ENCODE results near the gene SLC25A21. TPM values are rescaled to one million over a fixed set of nuclear protein-coding genes. Genes with fewer than 3 reads are reported as not detected.
"Not testable (repeated sequence)": the region's sequence is repeated elsewhere in the genome, so short reads cannot be mapped to it uniquely, and the experiment has no call there.

SLC25A21 gene
- total RNA-seq, 5 donors from 2014 or later (not counting 1 experiment from before 2014, with no cell fraction given), result not detected

DNA sequence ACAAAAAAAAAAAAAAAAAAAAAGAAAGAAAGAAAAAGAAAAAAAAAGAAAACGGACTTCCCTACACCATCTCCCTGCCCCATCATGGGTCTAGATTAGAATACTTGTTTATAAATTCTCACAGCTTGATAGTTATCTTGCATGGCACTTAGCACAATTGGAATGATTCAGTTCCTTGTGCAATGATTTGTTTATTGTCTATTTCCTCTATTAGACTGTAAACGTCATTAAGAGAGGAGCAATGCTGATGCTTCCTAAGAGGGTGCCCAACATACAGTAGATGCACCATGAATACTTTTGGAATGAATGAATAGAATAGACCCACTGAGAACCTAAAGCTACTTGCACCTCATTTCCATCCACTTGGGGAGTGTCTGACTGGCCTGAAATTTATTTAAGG lies 469.9 kb downstream of the SLC25A21 start:
- POLR2A ChIA-PET, result no interaction called here
- no peak overlapping the region for H3K4me3 Mint-ChIP-seq
- Histone ChIP-seq H3K27ac (ENCODE audit: low read length) (no peak overlapping the region), H3K27me3 (replicated peaks in 1 of 2; ENCODE audit: control insufficient read depth in 2 of 2, extremely low read depth in 1 of 2, insufficient read depth in 2 of 2, low read length in 1 of 2) (peaks cover 0 to 2% of the 10 kb centered on the region in 2 experiments), H3K4me1 (ENCODE audit: control insufficient read depth in 1 of 2, extremely low read depth in 1 of 2, insufficient read depth in 2 of 2, low read length in 2 of 2) (no peaks in the 10 kb centered on the region), H3K9me3 (no peaks in the 10 kb centered on the region), H3K36me3 (ENCODE audit: control insufficient read depth in 2 of 2, extremely low read depth in 1 of 2, insufficient read depth in 1 of 2, low read length in 1 of 2) (no peaks in the 10 kb centered on the region), H3K4me3 (ENCODE audit: control insufficient read depth in 1 of 2, extremely low read depth in 1 of 2, low read length in 1 of 2) (no peak overlapping the region)
- ATAC-seq (replicated peaks in 1 of 4) (no peak), DNase-seq (no peak)
- peaks cover 0 to 17% (median 7%) of the 10 kb centered on the region in 3 donors for H3K9me3 Mint-ChIP-seq
- no peak overlapping the region for H3K27ac Mint-ChIP-seq
- no CpG with 5 or more reads among the region's 2 CpGs for WGBS (ENCODE audit: insufficient coverage)
- peaks cover 5 to 6% of the 10 kb centered on the region in 2 donors for H3K27me3 Mint-ChIP-seq
- H3K36me3 Mint-ChIP-seq, result no peaks in the 10 kb centered on the region
- CTCF ChIA-PET, result no interaction called here
- no peaks in the 10 kb centered on the region for H3K4me1 Mint-ChIP-seq

DNA sequence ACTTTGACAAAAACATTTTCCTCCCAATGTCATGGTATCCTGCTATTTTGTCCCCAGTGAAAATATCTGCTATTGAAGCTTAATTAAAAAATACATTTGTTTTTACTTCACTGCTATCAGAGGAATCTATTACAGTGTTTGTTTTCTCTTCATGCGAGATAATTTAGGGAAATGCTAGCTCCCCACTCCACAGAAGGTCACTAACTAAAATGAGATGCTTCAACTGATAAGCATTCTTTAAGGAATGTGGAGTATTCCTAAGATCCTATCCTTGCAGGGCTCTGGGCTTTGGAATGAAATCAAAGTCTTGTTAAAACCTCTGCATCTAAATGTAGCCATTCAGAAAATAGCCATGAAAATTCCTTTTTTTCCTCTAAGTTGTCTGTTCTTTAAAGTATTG lies 471.3 kb downstream of the SLC25A21 start:
- Histone ChIP-seq H3K4me1 (ENCODE audit: control insufficient read depth in 1 of 2, extremely low read depth in 1 of 2, insufficient read depth in 2 of 2, low read length in 2 of 2) (no peaks in the 10 kb centered on the region), H3K36me3 (ENCODE audit: control insufficient read depth in 2 of 2, extremely low read depth in 1 of 2, insufficient read depth in 1 of 2, low read length in 1 of 2) (no peaks in the 10 kb centered on the region), H3K4me3 (ENCODE audit: control insufficient read depth in 1 of 2, extremely low read depth in 1 of 2, low read length in 1 of 2) (no peak overlapping the region), H3K27ac (ENCODE audit: low read length) (no peak overlapping the region), H3K27me3 (replicated peaks in 1 of 2; ENCODE audit: control insufficient read depth in 2 of 2, extremely low read depth in 1 of 2, insufficient read depth in 2 of 2, low read length in 1 of 2) (peaks cover 0 to 2% of the 10 kb centered on the region in 2 experiments), H3K9me3 (no peaks in the 10 kb centered on the region)
- DNase-seq (no peak), ATAC-seq (replicated peaks in 1 of 4) (no peak)
- Mint-ChIP-seq H3K27ac (no peak overlapping the region), H3K36me3 (no peaks in the 10 kb centered on the region), H3K27me3 (peaks cover 5 to 6% of the 10 kb centered on the region in 2 donors), H3K9me3 (peaks cover 0 to 22% (median 7%) of the 10 kb centered on the region in 3 donors), H3K4me1 (no peaks in the 10 kb centered on the region), H3K4me3 (no peak overlapping the region)
- no CpG with 5 or more reads among the region's 1 CpG for WGBS (ENCODE audit: insufficient coverage)
- POLR2A ChIA-PET, result no interaction called here
- CTCF ChIA-PET, result no interaction called here

DNA sequence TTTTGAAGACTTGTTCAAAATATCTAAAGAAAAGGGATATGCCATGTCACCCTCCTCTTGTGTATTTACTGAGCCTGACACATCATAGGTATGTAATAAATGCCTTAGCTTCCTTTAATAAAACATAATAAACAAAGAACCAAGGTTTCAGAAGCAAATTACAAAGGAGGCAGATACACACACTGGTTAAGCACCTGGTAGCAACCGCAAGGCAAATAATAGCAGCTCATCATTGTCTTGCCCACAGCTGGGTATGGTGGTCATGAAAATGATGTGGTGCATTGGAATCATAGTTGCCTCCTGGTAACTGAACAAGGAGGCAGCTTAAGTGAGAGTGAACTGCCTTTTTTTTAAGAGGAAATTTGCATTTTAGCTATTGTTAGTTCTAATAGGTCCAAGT lies 471.8 kb downstream of the SLC25A21 start:
- Histone ChIP-seq H3K9me3 (no peaks in the 10 kb centered on the region), H3K4me3 (ENCODE audit: control insufficient read depth in 1 of 2, extremely low read depth in 1 of 2, low read length in 1 of 2) (no peak overlapping the region), H3K27ac (ENCODE audit: low read length) (no peak overlapping the region), H3K4me1 (ENCODE audit: control insufficient read depth in 1 of 2, extremely low read depth in 1 of 2, insufficient read depth in 2 of 2, low read length in 2 of 2) (no peaks in the 10 kb centered on the region), H3K27me3 (replicated peaks in 1 of 2; ENCODE audit: control insufficient read depth in 2 of 2, extremely low read depth in 1 of 2, insufficient read depth in 2 of 2, low read length in 1 of 2) (peaks cover 0 to 2% of the 10 kb centered on the region in 2 experiments), H3K36me3 (ENCODE audit: control insufficient read depth in 2 of 2, extremely low read depth in 1 of 2, insufficient read depth in 1 of 2, low read length in 1 of 2) (no peaks in the 10 kb centered on the region)
- Mint-ChIP-seq H3K9me3 (peaks cover 3 to 22% (median 7%) of the 10 kb centered on the region in 3 donors), H3K27ac (no peak overlapping the region), H3K27me3 (peaks cover 5 to 6% of the 10 kb centered on the region in 2 donors), H3K36me3 (no peaks in the 10 kb centered on the region), H3K4me3 (no peak overlapping the region), H3K4me1 (no peaks in the 10 kb centered on the region)
- POLR2A ChIA-PET, result no interaction called here
- DNase-seq, result no peak
- CTCF ChIA-PET, result no interaction called here
- ATAC-seq (replicated peaks in 1 of 4), result no peak
- 100% methylated on average over 1 of the region's 1 CpG for WGBS (ENCODE audit: insufficient coverage)

DNA sequence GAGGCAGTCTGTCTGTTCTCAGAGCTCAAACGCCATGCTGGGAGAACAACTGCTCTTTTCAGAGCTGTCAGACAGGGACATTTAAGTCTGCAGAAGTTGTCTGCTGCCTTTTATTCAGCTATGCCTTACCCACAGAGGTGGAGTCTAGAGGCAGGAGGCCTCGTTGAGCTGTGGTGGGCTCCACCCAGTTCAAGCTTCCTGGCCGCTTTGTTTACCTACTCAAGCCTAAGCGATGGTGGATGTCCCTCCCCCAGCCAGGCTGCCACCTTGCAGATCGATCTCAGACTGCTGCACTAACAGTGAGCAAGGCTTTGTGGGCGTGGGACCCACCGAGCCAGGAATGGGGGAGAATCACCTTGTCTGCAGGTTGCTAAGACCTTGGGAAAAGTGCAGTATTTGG lies 473.0 kb downstream of the SLC25A21 start:
- H3K4me1 ChIP-seq (ENCODE audit: control insufficient read depth in 1 of 2, extremely low read depth in 1 of 2, insufficient read depth in 2 of 2, low read length in 2 of 2); H3K4me3 ChIP-seq (ENCODE audit: control insufficient read depth in 1 of 2, extremely low read depth in 1 of 2, low read length in 1 of 2); H3K4me1 Mint-ChIP-seq; H3K27me3 Mint-ChIP-seq; H3K9me3 ChIP-seq; H3K36me3 Mint-ChIP-seq; H3K36me3 ChIP-seq (ENCODE audit: control insufficient read depth in 2 of 2, extremely low read depth in 1 of 2, insufficient read depth in 1 of 2, low read length in 1 of 2); DNase-seq; H3K4me3 Mint-ChIP-seq; H3K27ac Mint-ChIP-seq; H3K27me3 ChIP-seq (replicated peaks in 1 of 2; ENCODE audit: control insufficient read depth in 2 of 2, extremely low read depth in 1 of 2, insufficient read depth in 2 of 2, low read length in 1 of 2); CTCF ChIA-PET; POLR2A ChIA-PET; ATAC-seq (replicated peaks in 1 of 4); H3K27ac ChIP-seq (ENCODE audit: low read length): not testable (repeated sequence)
- peaks cover 9 to 22% (median 11%) of the 10 kb centered on the region in 3 donors for H3K9me3 Mint-ChIP-seq
- WGBS (ENCODE audit: insufficient coverage), result 80% methylated on average over 1 of the region's 7 CpGs

DNA sequence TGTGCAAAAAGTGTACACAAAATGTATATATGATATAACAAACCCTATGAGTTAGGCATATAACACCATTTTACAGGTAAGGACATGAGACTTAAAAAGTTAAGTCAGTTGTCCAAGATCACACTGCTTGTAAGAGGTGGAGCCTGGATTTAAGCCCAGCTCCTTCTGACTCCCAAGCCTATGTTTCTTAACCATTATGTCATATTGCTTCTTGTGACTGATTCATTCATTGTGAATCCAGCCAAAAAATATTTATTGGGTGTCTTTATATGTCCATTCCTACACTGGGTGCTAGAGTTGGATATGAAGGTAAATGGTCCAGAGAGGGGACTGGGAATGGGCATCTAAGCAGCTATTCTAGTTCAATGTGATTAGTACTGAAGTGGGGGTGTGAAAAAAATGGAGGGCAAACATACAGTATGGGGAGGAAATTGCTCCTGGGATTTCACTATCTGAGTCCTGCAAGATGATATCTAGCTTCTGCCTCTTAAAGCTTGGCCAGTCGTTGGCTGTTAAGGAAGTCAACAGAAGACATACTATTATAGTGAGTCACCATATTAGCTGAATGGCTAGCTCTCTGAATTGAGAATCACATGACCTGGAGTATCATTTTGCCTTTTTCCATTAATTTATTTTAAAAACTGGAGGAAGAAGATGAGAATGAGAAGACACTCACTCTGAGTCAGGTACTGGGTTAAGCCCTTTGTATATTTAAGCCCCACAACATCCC lies 481.9 kb downstream of the SLC25A21 start:
- Histone ChIP-seq H3K9me3 (no peaks in the 10 kb centered on the region), H3K4me3 (ENCODE audit: control insufficient read depth in 1 of 2, extremely low read depth in 1 of 2, low read length in 1 of 2) (no peak overlapping the region), H3K27ac (ENCODE audit: low read length) (no peak overlapping the region), H3K36me3 (ENCODE audit: control insufficient read depth in 2 of 2, extremely low read depth in 1 of 2, insufficient read depth in 1 of 2, low read length in 1 of 2) (no peaks in the 10 kb centered on the region), H3K27me3 (replicated peaks in 1 of 2; ENCODE audit: control insufficient read depth in 2 of 2, extremely low read depth in 1 of 2, insufficient read depth in 2 of 2, low read length in 1 of 2) (no peaks in the 10 kb centered on the region), H3K4me1 (ENCODE audit: control insufficient read depth in 1 of 2, extremely low read depth in 1 of 2, insufficient read depth in 2 of 2, low read length in 2 of 2) (no peaks in the 10 kb centered on the region)
- Mint-ChIP-seq H3K27me3 (peaks cover 6 to 8% of the 10 kb centered on the region in 2 donors), H3K9me3 (peaks cover 0 to 9% (median 9%) of the 10 kb centered on the region in 3 donors), H3K4me3 (no peak overlapping the region), H3K36me3 (no peaks in the 10 kb centered on the region), H3K27ac (no peak overlapping the region), H3K4me1 (no peaks in the 10 kb centered on the region)
- ATAC-seq (replicated peaks in 1 of 4) (no peak), DNase-seq (no peak)
- ChIA-PET CTCF (no interaction called here), POLR2A (no interaction called here)
- WGBS (ENCODE audit: insufficient coverage), result no CpG with 5 or more reads among the region's 1 CpG

DNA sequence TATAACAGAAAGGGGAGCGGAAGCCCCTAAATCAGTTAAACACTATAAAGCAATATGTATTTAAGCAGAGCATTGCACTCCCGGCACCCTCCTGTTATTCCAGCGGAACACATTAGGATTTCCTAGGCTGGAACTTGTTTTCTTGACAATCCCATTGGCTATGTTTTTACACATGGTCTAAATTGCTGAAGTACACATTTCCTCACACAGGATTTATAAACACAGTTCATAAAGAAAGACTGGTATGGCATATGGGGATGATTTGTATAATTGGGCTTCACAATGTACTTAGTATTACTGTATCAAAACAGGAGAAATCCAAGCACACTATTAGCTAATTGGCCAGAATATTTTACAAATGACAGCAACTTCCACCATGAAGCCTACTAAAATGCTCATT lies 487.5 kb downstream of the SLC25A21 start:
- Mint-ChIP-seq H3K4me3 (no peak overlapping the region), H3K27ac (no peak overlapping the region), H3K4me1 (no peaks in the 10 kb centered on the region), H3K27me3 (peaks cover 6 to 18% of the 10 kb centered on the region in 2 donors), H3K9me3 (no peaks in the 10 kb centered on the region), H3K36me3 (no peaks in the 10 kb centered on the region)
- POLR2A ChIA-PET, result no interaction called here
- no CpG with 5 or more reads among the region's 3 CpGs for WGBS (ENCODE audit: insufficient coverage)
- no peaks in the 10 kb centered on the region for H3K36me3 ChIP-seq (ENCODE audit: control insufficient read depth in 2 of 2, extremely low read depth in 1 of 2, insufficient read depth in 1 of 2, low read length in 1 of 2)
- no peaks in the 10 kb centered on the region for H3K4me1 ChIP-seq (ENCODE audit: control insufficient read depth in 1 of 2, extremely low read depth in 1 of 2, insufficient read depth in 2 of 2, low read length in 2 of 2)
- H3K9me3 ChIP-seq, result no peaks in the 10 kb centered on the region
- no peak for DNase-seq
- peaks cover 0 to 2% of the 10 kb centered on the region in 2 experiments for H3K27me3 ChIP-seq (replicated peaks in 1 of 2; ENCODE audit: control insufficient read depth in 2 of 2, extremely low read depth in 1 of 2, insufficient read depth in 2 of 2, low read length in 1 of 2)
- no peak for ATAC-seq (replicated peaks in 1 of 4)
- no peak overlapping the region for H3K27ac ChIP-seq (ENCODE audit: low read length)
- H3K4me3 ChIP-seq (ENCODE audit: control insufficient read depth in 1 of 2, extremely low read depth in 1 of 2, low read length in 1 of 2), result no peak overlapping the region
- CTCF ChIA-PET, result no interaction called here
